GM12878 (cell line): ENCODE data around the gene RBMS3.

Experiments
- CREB1 ChIP-seq: IDR thresholded peaks from 2 replicates; pipeline ENCODE4 v1.6.1; 2012; ENCODE audit warnings: low read depth, mild to moderate bottlenecking, inconsistent platforms
- CTCF ChIP-seq, 3 experiments: IDR thresholded peaks in 2 of 3; conservative IDR thresholded peaks in 1 of 3; 2 replicates each; pipeline ENCODE4 v1.5.1; 2011; ENCODE audit warnings: low read depth in 3 of 3, low read length in 3 of 3, mild to moderate bottlenecking in 3 of 3, control low read depth in 2 of 3, moderate library complexity in 2 of 3, inconsistent platforms in 1 of 3, mixed read lengths in 1 of 3; ENCODE audit not compliant: control insufficient read depth in 2 of 3, insufficient read depth in 1 of 3; ENCODE audit errors: extremely low read depth in 1 of 3
- EGR1 ChIP-seq, 2 experiments: IDR thresholded peaks; 1 replicate in 1 of 2; 2 replicates in 1 of 2; pipeline ENCODE4 v1.6.1; 2011 to 2012; ENCODE audit warnings: low read depth in 2 of 2, low read length in 2 of 2, borderline replicate concordance in 1 of 2, mild to moderate bottlenecking in 1 of 2, moderate library complexity in 1 of 2
- NFIC ChIP-seq: IDR thresholded peaks from 2 replicates; pipeline ENCODE4 v1.6.1; 2012; ENCODE audit warnings: low read depth, mild to moderate bottlenecking, inconsistent platforms, low read length, moderate library complexity

- TF ChIP-seq CTCF (IDR thresholded peaks at IDR 0.05 in 2 of 3, conservative IDR thresholded peaks at IDR 0.05 in 1 of 3; ENCODE audit: control insufficient read depth in 2 of 3, extremely low read depth in 1 of 3, insufficient read depth in 1 of 3, low read depth in 3 of 3, low read length in 3 of 3) (no peak), EGR1 (IDR thresholded peaks at IDR 0.05; ENCODE audit: borderline replicate concordance in 1 of 2, low read depth in 2 of 2, low read length in 2 of 2) (no peak), NFIC (no peak), CREB1 (no peak)
These were observed 9.7 kb downstream of the RBMS3 start for GRCh38 chr3:29290596-29290995.
